GM21529 (cell line): Measurements from ENCODE around the gene MST1R.

Experiments used
- ATAC-seq: cut with Tn5 transposase; IDR thresholded peaks from one replicate; pipeline ENCODE4 v1.9.1; 2021; ENCODE audit not compliant: unreplicated experiment

Gene MST1R

GRCh38 chr3:49841806-49842205 is 61.9 kb downstream of the MST1R start:
- ATAC-seq, result no peak

GRCh38 chr3:49841126-49841696 is 62.5 kb downstream of the MST1R start:
- ATAC-seq, result no peak

- ATAC-seq, result no peak
Measured at GRCh38 chr3:49840388-49840787, 63.3 kb downstream of the MST1R start.

GRCh38 chr3:49839193-49839809 is 64.4 kb downstream of the MST1R start:
- ATAC-seq, result no peak
